ENCODE measurements around the gene ADGRD2. TPM values are rescaled to one million over a fixed set of nuclear protein-coding genes. Genes with fewer than 3 reads are reported as not detected.

The ADGRD2 gene
- polyA plus RNA-seq, 4 donors = 0.07 to 0.35 (median 0.10) TPM; not detected in 1

GRCh38 chr9:124495126-124496074, 45.1 kb downstream of the ADGRD2 start:
- DNase-seq (ENCODE audit: low read depth in 4 of 4, low spot score in 2 of 4) = no peak

- no peak for DNase-seq (ENCODE audit: low read depth in 4 of 4, low spot score in 2 of 4)
These were observed 45.8 kb downstream of the ADGRD2 start for GRCh38 chr9:124496075-124496449.

DNA sequence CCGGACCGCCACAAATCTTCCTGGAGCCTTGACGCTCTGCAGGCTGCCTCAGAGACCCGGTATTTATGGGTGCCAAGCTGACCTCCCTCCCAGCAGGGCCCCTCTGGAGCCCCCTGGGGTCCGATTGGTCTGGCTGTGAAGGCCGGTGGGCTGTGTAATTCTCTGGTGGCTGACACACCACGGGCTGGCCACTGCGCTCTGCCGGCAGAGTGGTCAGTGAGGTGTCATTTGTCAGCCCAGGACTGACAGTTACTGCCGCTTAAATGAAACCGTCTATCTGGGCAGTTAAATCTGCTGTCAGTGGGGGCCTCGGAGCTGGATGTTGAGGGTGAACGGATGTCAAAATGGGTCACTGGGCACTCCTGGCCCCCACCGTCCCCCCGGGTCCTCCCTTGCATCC, 46.2 kb downstream of the ADGRD2 start:
- peak in 3 of 4 donors; percentile 28 to 49 (median 43) for DNase-seq (ENCODE audit: low read depth in 4 of 4, low spot score in 2 of 4)

- DNase-seq (ENCODE audit: low read depth in 4 of 4, low spot score in 2 of 4) = no peak
These were observed 47.2 kb downstream of the ADGRD2 start for GRCh38 chr9:124497441-124497840.

DNA sequence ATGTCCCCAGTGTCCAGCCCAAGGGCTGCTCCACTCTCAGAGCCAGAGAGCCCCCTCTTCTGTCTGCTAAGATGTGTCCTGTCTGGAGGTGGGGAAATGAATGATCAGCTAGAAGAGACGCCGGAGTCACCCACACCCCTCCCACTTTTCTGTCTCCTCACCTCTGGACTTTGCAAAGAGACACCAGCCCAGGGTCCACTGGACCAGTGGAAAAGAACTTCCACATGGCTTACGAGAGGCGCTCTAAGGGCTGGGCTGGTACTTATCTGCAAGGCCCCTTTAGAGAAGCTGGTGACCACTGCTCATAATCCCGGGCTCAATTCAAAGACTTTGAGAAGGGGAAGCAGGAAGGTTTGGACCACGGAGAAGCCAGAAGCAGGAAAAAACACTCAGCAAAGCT, 47.8 kb downstream of the ADGRD2 start:
- DNase-seq (ENCODE audit: low read depth in 4 of 4, low spot score in 2 of 4) = no peak

GRCh38 chr9:124498499-124499146, 48.4 kb downstream of the ADGRD2 start:
- no peak for DNase-seq (ENCODE audit: low read depth in 4 of 4, low spot score in 2 of 4)

DNA sequence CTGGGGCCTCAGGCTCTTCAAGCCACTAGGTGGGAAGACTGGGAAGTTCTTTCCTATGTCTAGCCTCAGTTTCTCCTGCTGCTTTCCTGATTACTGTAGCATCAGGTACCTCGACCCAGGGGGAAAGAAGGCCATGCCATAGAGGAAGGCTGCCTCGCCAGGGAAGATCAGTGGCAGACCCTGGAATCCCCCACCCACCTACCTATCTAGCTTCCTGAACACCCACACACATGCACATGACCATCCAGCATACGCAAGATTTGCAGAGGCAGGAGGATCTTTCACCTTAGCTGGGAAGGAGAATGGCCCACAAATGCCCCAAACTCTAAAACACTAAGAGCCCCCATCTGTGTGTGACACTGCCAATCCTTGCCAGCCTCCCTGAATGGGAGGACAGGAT, 49.0 kb downstream of the ADGRD2 start:
- no peak for DNase-seq (ENCODE audit: low read depth in 4 of 4, low spot score in 2 of 4)

- no peak for DNase-seq (ENCODE audit: low read depth in 4 of 4, low spot score in 2 of 4)
These were observed 50.0 kb downstream of the ADGRD2 start for GRCh38 chr9:124500028-124500795.

- DNase-seq (ENCODE audit: low read depth in 4 of 4, low spot score in 2 of 4) = no peak
These were observed 50.8 kb downstream of the ADGRD2 start for GRCh38 chr9:124500796-124501611.

- DNase-seq (ENCODE audit: low read depth in 4 of 4, low spot score in 2 of 4) = no peak
These were observed 51.6 kb downstream of the ADGRD2 start for GRCh38 chr9:124501771-124502320.

DNA sequence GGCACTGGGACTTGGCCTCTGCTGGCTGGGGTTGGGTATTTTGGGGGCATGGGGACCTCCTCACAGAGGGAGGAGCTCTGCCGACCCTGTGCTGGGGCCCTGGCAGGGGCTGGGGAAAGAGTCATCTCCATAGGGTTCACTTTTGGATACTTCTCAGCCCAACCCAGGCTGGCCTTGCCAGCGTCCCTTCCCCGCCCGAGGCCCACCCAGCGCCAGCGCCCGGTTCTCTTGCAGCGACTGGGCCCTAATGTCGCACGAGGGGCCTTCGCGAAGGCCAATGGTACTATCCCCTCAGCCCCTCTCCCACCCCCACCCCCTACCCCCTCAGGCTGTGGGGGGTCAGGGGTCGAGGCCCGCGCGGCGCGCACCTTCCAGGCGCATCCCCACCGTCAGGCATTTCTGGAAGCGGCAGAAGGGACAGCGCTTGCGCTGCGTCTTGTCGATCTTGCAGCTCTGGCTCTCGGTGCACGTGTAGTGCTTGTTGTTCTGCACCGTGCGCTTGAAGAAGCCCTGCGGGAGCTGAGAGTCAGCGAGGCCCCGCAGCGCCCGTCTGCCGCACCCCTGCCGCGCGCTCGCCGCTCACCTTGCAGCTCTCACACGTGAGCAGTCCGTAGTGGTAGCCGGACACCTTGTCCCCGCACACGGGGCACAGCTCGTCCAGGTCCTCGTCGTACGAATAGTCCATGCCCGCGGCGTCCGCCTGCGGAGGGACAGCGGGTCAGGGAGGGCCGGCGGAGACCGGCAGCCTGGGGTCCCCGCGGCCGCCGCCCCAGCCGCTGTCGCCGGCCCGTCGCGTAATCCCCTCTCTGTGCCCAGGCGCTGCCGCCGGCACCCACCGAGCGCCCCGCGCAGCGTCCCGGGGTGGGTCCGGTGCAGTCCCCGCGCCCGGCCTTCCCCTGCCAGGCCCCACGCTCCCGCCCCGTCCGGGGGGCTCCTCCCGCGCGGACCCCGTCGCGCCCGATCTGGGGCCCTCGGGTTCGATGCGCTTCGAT, 52.8 kb downstream of the ADGRD2 start:
- DNase-seq (ENCODE audit: low read depth in 4 of 4, low spot score in 2 of 4) = no peak

DNA sequence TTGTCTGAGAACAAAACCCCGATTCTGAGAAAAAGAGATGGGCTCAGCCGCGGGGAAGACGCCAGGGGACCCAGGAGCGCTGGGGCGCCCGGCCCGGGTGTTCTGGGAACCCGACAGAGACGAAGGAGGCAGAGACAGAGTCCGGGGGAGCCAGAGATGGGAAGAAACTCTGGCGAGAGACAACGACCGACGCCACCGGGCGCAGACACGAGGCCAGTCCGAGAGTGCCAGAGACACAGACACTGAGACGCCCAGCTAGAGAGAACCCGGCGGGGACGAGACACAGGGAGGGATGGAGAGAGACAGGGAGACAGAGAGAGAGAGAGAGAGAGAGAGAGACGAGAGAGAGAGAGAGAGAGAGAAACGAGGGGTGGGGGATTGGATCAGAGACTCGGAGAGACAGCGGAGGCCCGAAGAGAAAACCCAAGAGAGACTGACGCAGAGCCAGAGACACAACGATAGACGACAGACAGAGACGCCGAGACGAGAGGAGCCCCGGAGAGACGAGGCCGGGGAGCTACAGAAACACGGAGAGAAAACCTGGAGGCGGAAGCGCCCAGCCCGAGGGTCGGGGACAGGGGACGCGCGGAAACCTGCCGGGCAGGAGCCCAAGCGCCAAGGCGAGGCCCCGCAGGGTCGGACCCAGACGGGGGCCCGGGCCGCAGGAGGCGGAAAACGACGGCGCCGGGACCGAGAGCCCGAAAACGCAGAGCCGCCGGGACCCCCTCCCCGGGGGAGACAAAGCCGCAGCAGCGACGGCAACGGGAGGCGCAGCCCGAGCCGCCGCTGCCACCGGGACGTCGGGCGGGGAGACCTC, 53.7 kb downstream of the ADGRD2 start:
- DNase-seq (ENCODE audit: low read depth in 4 of 4, low spot score in 2 of 4) = no peak

GRCh38 chr9:124504530-124505005, 54.3 kb downstream of the ADGRD2 start:
- DNase-seq (ENCODE audit: low read depth in 4 of 4, low spot score in 2 of 4) = no peak

DNA sequence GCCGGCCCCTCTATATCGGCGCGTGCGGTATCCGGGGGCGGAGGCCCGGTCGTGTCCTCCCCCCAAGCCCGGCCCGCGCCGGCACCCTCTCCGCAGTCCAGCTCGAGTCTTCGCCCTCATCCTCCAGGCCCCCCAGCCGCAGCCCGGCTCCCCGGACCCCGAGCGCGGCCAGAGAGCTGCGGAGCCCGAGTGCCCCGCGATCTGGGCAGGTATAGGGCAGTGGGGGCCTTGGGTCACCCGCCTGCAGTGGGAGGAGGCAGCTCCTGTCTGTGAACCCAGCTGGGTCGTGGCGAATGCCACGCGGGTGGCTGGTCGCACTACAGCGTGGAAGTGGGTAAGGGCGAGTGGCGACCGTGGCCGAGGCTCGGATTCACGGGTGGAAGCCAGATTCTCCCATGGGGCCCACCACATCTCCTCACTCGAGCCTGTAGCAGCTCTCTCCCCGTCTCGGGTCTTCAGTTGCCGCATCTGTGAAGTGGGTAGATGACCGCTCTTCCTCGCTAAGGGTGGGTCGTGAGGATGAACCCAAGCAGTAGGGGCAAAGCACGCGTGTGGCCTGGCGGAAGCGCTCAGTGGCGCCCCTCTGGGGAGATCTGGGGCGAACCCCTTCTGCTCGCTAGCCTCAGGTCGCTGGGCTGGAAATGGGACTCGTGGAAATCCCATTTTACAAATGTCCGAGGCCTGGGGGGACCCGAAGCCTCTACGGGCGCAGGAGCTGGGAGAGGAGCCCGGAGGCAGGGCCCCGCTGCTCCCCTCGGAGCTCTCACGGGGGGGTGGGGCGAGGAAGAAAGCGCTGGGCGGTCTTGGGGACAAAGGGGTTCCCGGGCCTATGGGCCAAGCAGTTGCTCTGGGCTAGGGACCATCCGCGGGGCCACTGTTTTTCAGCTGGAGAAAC, 55.0 kb downstream of the ADGRD2 start:
- no peak for DNase-seq (ENCODE audit: low read depth in 4 of 4, low spot score in 2 of 4)

GRCh38 chr9:124505901-124506346, 55.7 kb downstream of the ADGRD2 start:
- no peak for DNase-seq (ENCODE audit: low read depth in 4 of 4, low spot score in 2 of 4)

DNA sequence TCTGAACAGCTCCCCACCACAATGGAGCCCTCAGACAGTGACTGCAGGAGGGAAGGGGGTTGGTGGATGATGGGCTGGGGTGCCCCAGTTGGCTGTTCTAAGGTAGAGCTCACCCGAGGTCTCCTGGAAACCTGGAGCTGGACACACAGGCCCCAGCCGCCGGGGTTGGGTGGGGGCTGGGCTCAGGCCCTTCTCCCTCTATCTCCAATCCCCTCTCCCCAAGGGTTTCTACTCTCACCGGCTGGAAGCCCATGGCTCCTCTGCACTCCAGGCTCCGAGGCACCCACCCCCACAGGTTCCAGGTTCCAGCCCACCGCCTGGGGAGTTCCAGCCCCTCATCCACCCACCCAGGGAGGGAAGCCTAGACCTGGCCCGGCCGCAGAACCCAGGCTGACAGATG, 56.2 kb downstream of the ADGRD2 start:
- no peak for DNase-seq (ENCODE audit: low read depth in 4 of 4, low spot score in 2 of 4)

All from left renal cortex interstitium (tissue), 4 donors.